MCF 10A (cell line): ENCODE results near the gene GJA5. TPM values are rescaled to one million over a fixed set of nuclear protein-coding genes. Genes with fewer than 3 reads are reported as not detected.

Source experiments
- BruUV-seq: library from RNA; stranded (reverse); fragments of 400-500 nt; replicated peaks from 2 replicates; lab custom pipeline; 2021; lab: Mats Ljungman, UMichigan
- CTCF ChIA-PET: fragments of 300-600 bp; sonication (Branson Sonifier 250); formaldehyde crosslinking; extraction: SDS; loops from one replicate; lab custom pipeline; 2021; ENCODE audit warnings: antibody characterized with exemption, inconsistent platforms; lab: Yijun Ruan, JAX
- POLR2A ChIA-PET: fragments of 300-600, 350-650 bp; sonication (Branson Sonifier 250); formaldehyde crosslinking; extraction: SDS; loops from one replicate; lab custom pipeline; 2020; ENCODE audit warnings: antibody characterized with exemption, inconsistent platforms; lab: Yijun Ruan, JAX
- DNase-seq: peaks from one replicate; pipeline ENCODE4 v3.0.0-alpha.2; 2018; ENCODE audit not compliant: unreplicated experiment
- H3K27ac Mint-ChIP-seq: one replicate; pipeline ENCODE4 v1.8.0; 2022; ENCODE audit warnings: mild to moderate bottlenecking, low read depth, mixed read lengths; ENCODE audit not compliant: unreplicated experiment
- H3K27me3 Mint-ChIP-seq: one replicate; pipeline ENCODE4 v1.8.0; 2022; ENCODE audit warnings: mixed read lengths; ENCODE audit not compliant: insufficient read depth, unreplicated experiment
- H3K36me3 Mint-ChIP-seq: one replicate; pipeline ENCODE4 v1.8.0; 2022; ENCODE audit warnings: mild to moderate bottlenecking, moderate library complexity, mixed read lengths; ENCODE audit not compliant: insufficient read depth, unreplicated experiment
- H3K4me1 Mint-ChIP-seq: one replicate; pipeline ENCODE4 v1.8.0; 2022; ENCODE audit warnings: mixed read lengths; ENCODE audit not compliant: insufficient read depth, unreplicated experiment
- H3K4me3 Mint-ChIP-seq: one replicate; pipeline ENCODE4 v1.8.0; 2022; ENCODE audit warnings: mild to moderate bottlenecking, moderate library complexity, mixed read lengths; ENCODE audit not compliant: unreplicated experiment
- H3K9me3 Mint-ChIP-seq: one replicate; pipeline ENCODE4 v1.8.0; 2022; ENCODE audit warnings: mixed read lengths; ENCODE audit not compliant: unreplicated experiment
- CTCF ChIP-seq: fragments of 200-600 bp; IDR thresholded peaks from one replicate; pipeline ENCODE4 v1.8.0; 2022; ENCODE audit warnings: antibody characterized with exemption, mild to moderate bottlenecking; ENCODE audit not compliant: unreplicated experiment
- intact Hi-C: fragments of 100-400 bp; cut with micrococcal nuclease; formaldehyde crosslinking; loops from 2 replicates; pipeline ENCODE4 v1.14.1; 2022
- total RNA-seq: library from RNA; stranded (reverse); gene quantifications from 2 replicates; pipeline ENCODE4 v1.2.3, GENCODE V29; 2022

Gene GJA5
- total RNA-seq, 1 experiment from 2014 or later, result 0.28 TPM

- no peak overlapping the region for H3K27ac Mint-ChIP-seq
- no peak for TF ChIP-seq CTCF
- no peaks in the 10 kb centered on the region for H3K9me3 Mint-ChIP-seq
- H3K36me3 Mint-ChIP-seq, result no peaks in the 10 kb centered on the region
- H3K27me3 Mint-ChIP-seq, result peaks cover 7% of the 10 kb centered on the region
- ChIA-PET CTCF (interaction anchor here (0.5 kb wide), 2 partner anchors 9 to 1964 kb away, joined by 3 to 4 read pairs; no protein-coding TSS in a partner anchor), POLR2A (interaction anchor here (0.6 to 1.3 kb wide), 3 partner anchors 10 to 34 kb away, joined by 3 read pairs; no protein-coding TSS in a partner anchor)
- intact Hi-C loops, result no loop called here
- no peak overlapping the region for H3K4me3 Mint-ChIP-seq
- no peak for DNase-seq
- no TSS peak for BruUV-seq
- no peaks in the 10 kb centered on the region for H3K4me1 Mint-ChIP-seq
Measured at GRCh38 chr1:147791876-147792275, 31.5 kb upstream of the GJA5 start.

DNA sequence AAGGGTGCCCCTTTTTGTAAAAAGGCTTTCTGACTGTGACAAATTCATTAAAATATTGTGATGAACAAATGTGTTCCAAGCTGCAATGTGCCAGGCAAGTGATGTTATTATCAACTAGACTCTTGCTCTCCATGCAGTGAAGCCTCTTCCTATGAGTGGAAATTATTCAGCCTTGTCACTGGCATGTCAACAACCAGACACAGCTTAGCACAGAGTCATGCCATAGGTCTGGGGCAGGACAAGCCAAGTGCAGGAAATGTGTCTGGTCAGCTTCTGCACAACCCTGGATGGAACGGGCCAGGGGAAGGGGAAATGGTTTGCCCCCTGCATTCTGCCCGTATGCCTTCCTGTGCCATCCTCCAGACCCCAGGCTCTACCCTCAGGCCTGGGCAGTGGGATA is 27.4 kb upstream of the GJA5 start:
- CTCF ChIA-PET, result no interaction called here
- no peaks in the 10 kb centered on the region for H3K36me3 Mint-ChIP-seq
- H3K4me1 Mint-ChIP-seq, result no peaks in the 10 kb centered on the region
- no peak overlapping the region for H3K4me3 Mint-ChIP-seq
- H3K27ac Mint-ChIP-seq, result no peak overlapping the region
- no peaks in the 10 kb centered on the region for H3K9me3 Mint-ChIP-seq
- no peak for DNase-seq
- H3K27me3 Mint-ChIP-seq, result peaks cover 7% of the 10 kb centered on the region
- TF ChIP-seq CTCF, result no peak
- POLR2A ChIA-PET, result no interaction called here
- no TSS peak for BruUV-seq
- intact Hi-C loops, result no loop called here

GRCh38 chr1:147786536-147786935 is 26.1 kb upstream of the GJA5 start:
- Mint-ChIP-seq H3K27ac (no peak overlapping the region), H3K9me3 (no peaks in the 10 kb centered on the region), H3K4me1 (no peaks in the 10 kb centered on the region), H3K4me3 (no peak overlapping the region), H3K36me3 (no peaks in the 10 kb centered on the region), H3K27me3 (peaks cover 7% of the 10 kb centered on the region)
- BruUV-seq, result no TSS peak
- no peak for TF ChIP-seq CTCF
- intact Hi-C loops, result no loop called here
- ChIA-PET POLR2A (no interaction called here), CTCF (interaction anchor here (0.6 kb wide), 1 partner anchor 151 kb away, joined by 3 read pairs; no protein-coding TSS in a partner anchor)
- DNase-seq, result no peak

- Mint-ChIP-seq H3K27me3 (peaks cover 7% of the 10 kb centered on the region), H3K4me3 (no peak overlapping the region), H3K27ac (no peak overlapping the region), H3K9me3 (no peaks in the 10 kb centered on the region), H3K36me3 (no peaks in the 10 kb centered on the region), H3K4me1 (no peaks in the 10 kb centered on the region)
- TF ChIP-seq CTCF, result no peak
- POLR2A ChIA-PET, result no interaction called here
- no peak for DNase-seq
- CTCF ChIA-PET, result interaction anchor here (1.4 kb wide), 1 partner anchor 107 kb away, joined by 4 read pairs; no protein-coding TSS in a partner anchor
- BruUV-seq, result no TSS peak
- intact Hi-C loops, result no loop called here
Measured at GRCh38 chr1:147785794-147786506, 25.5 kb upstream of the GJA5 start.
